DND-41 (cell line): ENCODE results near the gene HELZ2.

Experiments used
- ATAC-seq: fragments of 200-7000 bp; cut with Tn5 transposase; 3 replicates; pipeline ENCODE4 v1.9.1; 2021; ENCODE audit warnings: low read depth; ENCODE audit not compliant: insufficient read depth
- DNase-seq: peaks from one replicate; pipeline ENCODE4 v3.0.0-alpha.2; 2020
- H2AFZ ChIP-seq: 2 replicates; pipeline ENCODE4 v1.6.0; 2012; ENCODE audit warnings: low read depth, low read length
- H3K27ac ChIP-seq: 2 replicates; pipeline ENCODE4 v1.5.1; 2012; ENCODE audit warnings: low read length, inconsistent platforms
- H3K27me3 ChIP-seq: fragments of 200-600 bp; sonication (generic); 2 replicates; pipeline ENCODE4 v1.6.0; 2012; ENCODE audit warnings: low read length, mild to moderate bottlenecking, inconsistent platforms; ENCODE audit not compliant: insufficient read depth, poor library complexity
- H3K36me3 ChIP-seq: 2 replicates; pipeline ENCODE4 v1.5.1; 2012; ENCODE audit warnings: low read length, inconsistent platforms; ENCODE audit not compliant: insufficient read depth
- H3K4me1 ChIP-seq: 2 replicates; pipeline ENCODE4 v1.5.1; 2012; ENCODE audit warnings: mild to moderate bottlenecking, low read length; ENCODE audit not compliant: insufficient read depth
- H3K4me2 ChIP-seq: 2 replicates; pipeline ENCODE4 v1.6.0; 2012; ENCODE audit warnings: mild to moderate bottlenecking, moderate library complexity, low read length, inconsistent platforms; ENCODE audit not compliant: insufficient read depth
- H3K4me3 ChIP-seq, 2 experiments: fragments of 200-600 bp in 1 of 2; shearing (Covaris generic) in 1 of 2; 2 replicates each; pipeline ENCODE4 v1.5.1; 2012 to 2016; ENCODE audit warnings: inconsistent platforms in 2 of 2, low read length in 2 of 2, mild to moderate bottlenecking in 2 of 2, low read depth in 1 of 2, moderate library complexity in 1 of 2
- H3K79me2 ChIP-seq: 2 replicates; pipeline ENCODE4 v1.6.0; 2012; ENCODE audit warnings: low read length, inconsistent platforms; ENCODE audit not compliant: insufficient read depth
- H3K9ac ChIP-seq: 2 replicates; pipeline ENCODE4 v1.6.0; 2012; ENCODE audit warnings: low read depth, mild to moderate bottlenecking, inconsistent platforms, low read length, moderate library complexity
- H3K9me3 ChIP-seq: 2 replicates; pipeline ENCODE4 v1.5.1; 2012; ENCODE audit warnings: low read length, moderate library complexity, mild to moderate bottlenecking, inconsistent platforms; ENCODE audit not compliant: insufficient read depth, severe bottlenecking
- H4K20me1 ChIP-seq: 2 replicates; pipeline ENCODE4 v1.6.0; 2012; ENCODE audit warnings: low read length; ENCODE audit not compliant: insufficient read depth
- CTCF ChIP-seq: IDR thresholded peaks from 2 replicates; pipeline ENCODE4 v1.5.1; 2012; ENCODE audit warnings: borderline replicate concordance, low read length, moderate library complexity, mild to moderate bottlenecking; ENCODE audit not compliant: poor library complexity, severe bottlenecking; ENCODE audit errors: extremely low read depth
- EZH2 ChIP-seq: IDR thresholded peaks from 3 replicates; pipeline ENCODE4 v1.6.1; 2012; ENCODE audit warnings: borderline replicate concordance, low read depth, mild to moderate bottlenecking, moderate library complexity, low read length, inconsistent platforms; ENCODE audit not compliant: severe bottlenecking

Gene HELZ2

GRCh38 chr20:63565021-63565698, 8.9 kb downstream of the HELZ2 start:
- Histone ChIP-seq H3K27me3 (peaks cover 13% of the 10 kb centered on the region), H3K27ac (no peak overlapping the region)
- no peak for ATAC-seq

GRCh38 chr20:63564036-63564810, 9.8 kb downstream of the HELZ2 start:
- peaks cover 12% of the 10 kb centered on the region for H3K4me1 ChIP-seq
- H3K4me3 ChIP-seq: no peak overlapping the region
- peaks cover 25% of the 10 kb centered on the region for H4K20me1 ChIP-seq
- H3K27me3 ChIP-seq: peaks cover 11% of the 10 kb centered on the region
- H3K27ac ChIP-seq: no peak overlapping the region
- DNase-seq: no peak
- TF ChIP-seq CTCF (no peak), EZH2 (no peak)
- H2AFZ ChIP-seq: no peak overlapping the region
- no peaks in the 10 kb centered on the region for H3K79me2 ChIP-seq
- H3K9ac ChIP-seq: no peak overlapping the region
- H3K9me3 ChIP-seq: no peaks in the 10 kb centered on the region
- no peak for ATAC-seq
- no peaks in the 10 kb centered on the region for H3K36me3 ChIP-seq
- no peak overlapping the region for H3K4me2 ChIP-seq

More at GRCh38 chr20:63565021-63565698, 8.9 kb downstream of the HELZ2 start:
- no peak overlapping the region for H3K9ac ChIP-seq
- peaks cover 25% of the 10 kb centered on the region for H4K20me1 ChIP-seq
- no peaks in the 10 kb centered on the region for H3K79me2 ChIP-seq
- H3K36me3 ChIP-seq: no peaks in the 10 kb centered on the region
- H3K4me2 ChIP-seq: no peak overlapping the region
- no peak for TF ChIP-seq CTCF
- H3K4me3 ChIP-seq: no peak overlapping the region
- no peak for DNase-seq
- peaks cover 12% of the 10 kb centered on the region for H3K4me1 ChIP-seq
- no peaks in the 10 kb centered on the region for H3K9me3 ChIP-seq
- no peak overlapping the region for H2AFZ ChIP-seq

GRCh38 chr20:63563225-63563935, 10.7 kb downstream of the HELZ2 start:
- Histone ChIP-seq H3K36me3 (no peaks in the 10 kb centered on the region), H3K4me2 (no peak overlapping the region), H4K20me1 (peaks cover 17% of the 10 kb centered on the region), H3K4me3 (no peak overlapping the region), H3K4me1 (peaks cover 7% of the 10 kb centered on the region), H3K79me2 (no peaks in the 10 kb centered on the region), H3K27me3 (peaks cover 5% of the 10 kb centered on the region), H3K9me3 (no peaks in the 10 kb centered on the region), H3K9ac (no peak overlapping the region), H3K27ac (no peak overlapping the region), H2AFZ (no peak overlapping the region)
- no peak for ATAC-seq
- DNase-seq: no peak
- no peak for TF ChIP-seq CTCF
- TF ChIP-seq EZH2: no peak
